Endodermal cell (in vitro differentiated cells): ENCODE results near the gene HELB. TPM values are rescaled to one million over a fixed set of nuclear protein-coding genes. Genes with fewer than 3 reads are reported as not detected.

Experiments used
- DNase-seq: peaks from one replicate; pipeline ENCODE4 v3.0.0-alpha.2; 2017
- H3K27ac ChIP-seq: 2 replicates; pipeline ENCODE4 v1.5.1; 2013; ENCODE audit warnings: mild to moderate bottlenecking, low read depth, low read length, moderate library complexity
- H3K27me3 ChIP-seq: 2 replicates; pipeline ENCODE4 v1.6.1; 2013; ENCODE audit warnings: mild to moderate bottlenecking, low read length, moderate library complexity; ENCODE audit not compliant: insufficient read depth, control insufficient read depth, poor library complexity, severe bottlenecking
- H3K36me3 ChIP-seq: 2 replicates; pipeline ENCODE4 v1.7.0; 2013; ENCODE audit warnings: mild to moderate bottlenecking, low read length, moderate library complexity; ENCODE audit not compliant: control insufficient read depth, insufficient read depth
- H3K4me1 ChIP-seq: one replicate; pipeline ENCODE4 v1.7.0; 2013; ENCODE audit warnings: low read length; ENCODE audit not compliant: control insufficient read depth, insufficient read depth
- H3K4me3 ChIP-seq: 2 replicates; pipeline ENCODE4 v1.5.1; 2013; ENCODE audit warnings: mild to moderate bottlenecking, low read length, moderate library complexity
- H3K9ac ChIP-seq: 2 replicates; pipeline ENCODE4 v1.6.1; 2013; ENCODE audit warnings: mild to moderate bottlenecking, low read length, moderate library complexity; ENCODE audit not compliant: poor library complexity, severe bottlenecking; ENCODE audit errors: extremely low read depth
- H3K9me3 ChIP-seq: 2 replicates; pipeline ENCODE4 v1.6.1; 2013; ENCODE audit warnings: mild to moderate bottlenecking, low read length, moderate library complexity; ENCODE audit not compliant: control insufficient read depth
- H3K27ac Mint-ChIP-seq: 2 replicates; pipeline ENCODE4 v1.8.0; 2020; ENCODE audit warnings: mixed read lengths
- H3K27me3 Mint-ChIP-seq: 2 replicates; pipeline ENCODE4 v1.8.0; 2021; ENCODE audit warnings: mild to moderate bottlenecking, mixed read lengths; ENCODE audit not compliant: insufficient read depth
- H3K36me3 Mint-ChIP-seq: 2 replicates; pipeline ENCODE4 v1.8.0; 2020; ENCODE audit warnings: low read depth, mixed read lengths
- H3K4me1 Mint-ChIP-seq: 2 replicates; pipeline ENCODE4 v1.8.0; 2020; ENCODE audit warnings: mixed read lengths
- H3K4me3 Mint-ChIP-seq: 2 replicates; pipeline ENCODE4 v1.8.0; 2020; ENCODE audit warnings: mild to moderate bottlenecking, moderate library complexity, mixed read lengths
- H3K9me3 Mint-ChIP-seq: 2 replicates; pipeline ENCODE4 v1.8.0; 2020; ENCODE audit warnings: mild to moderate bottlenecking, mixed read lengths
- WGBS, 2 experiments: methylation state at CpG; one replicate each; pipeline versions ENCODE4 v1.1.5 to v1.1.7; 2013; ENCODE audit warnings: missing lambda C conversion rate in 2 of 2, mixed read lengths in 1 of 2; ENCODE audit not compliant: insufficient coverage in 1 of 2, insufficient read length in 1 of 2; 5-methylcytosine and 5-hydroxymethylcytosine counted together
- total RNA-seq, 2 donors: library from RNA; stranded (reverse); fragmentation: NEBNext Ultra II Directional in 1 of 2; extraction: Animal tissue kit (Norgen Biotek cat#: 25700) in 1 of 2; gene quantifications; 2 replicates in 1 of 2; 3 replicates in 1 of 2; pipeline ENCODE4 v1.2.1, GENCODE V29; 2021
- TF ChIP-seq, protein P1 (sequence below): fragments of 200-600 bp; sonication (generic); conservative IDR thresholded peaks from 2 replicates; pipeline ENCODE4 v1.5.0; 2021; ENCODE audit warnings: antibody characterized with exemption, mild to moderate bottlenecking

The HELB gene
- total RNA-seq, 2 donors from 2014 or later, result 6.2 to 11.0 TPM

GRCh38 chr12:66331814-66332213, 29.5 kb downstream of the HELB start:
- no peak overlapping the region for H3K9ac ChIP-seq
- H3K27me3 Mint-ChIP-seq, result no peaks in the 10 kb centered on the region
- no peaks in the 10 kb centered on the region for H3K4me1 ChIP-seq
- no peak overlapping the region for H3K4me3 Mint-ChIP-seq
- TF ChIP-seq, protein P1, sequence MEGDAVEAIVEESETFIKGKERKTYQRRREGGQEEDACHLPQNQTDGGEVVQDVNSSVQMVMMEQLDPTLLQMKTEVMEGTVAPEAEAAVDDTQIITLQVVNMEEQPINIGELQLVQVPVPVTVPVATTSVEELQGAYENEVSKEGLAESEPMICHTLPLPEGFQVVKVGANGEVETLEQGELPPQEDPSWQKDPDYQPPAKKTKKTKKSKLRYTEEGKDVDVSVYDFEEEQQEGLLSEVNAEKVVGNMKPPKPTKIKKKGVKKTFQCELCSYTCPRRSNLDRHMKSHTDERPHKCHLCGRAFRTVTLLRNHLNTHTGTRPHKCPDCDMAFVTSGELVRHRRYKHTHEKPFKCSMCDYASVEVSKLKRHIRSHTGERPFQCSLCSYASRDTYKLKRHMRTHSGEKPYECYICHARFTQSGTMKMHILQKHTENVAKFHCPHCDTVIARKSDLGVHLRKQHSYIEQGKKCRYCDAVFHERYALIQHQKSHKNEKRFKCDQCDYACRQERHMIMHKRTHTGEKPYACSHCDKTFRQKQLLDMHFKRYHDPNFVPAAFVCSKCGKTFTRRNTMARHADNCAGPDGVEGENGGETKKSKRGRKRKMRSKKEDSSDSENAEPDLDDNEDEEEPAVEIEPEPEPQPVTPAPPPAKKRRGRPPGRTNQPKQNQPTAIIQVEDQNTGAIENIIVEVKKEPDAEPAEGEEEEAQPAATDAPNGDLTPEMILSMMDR, result no peak
- H3K9me3 ChIP-seq, result no peaks in the 10 kb centered on the region
- WGBS, 2 experiments, result 81 to 83% methylated on average over 1 of the region's 1 CpG
- peaks cover 7% of the 10 kb centered on the region for H3K4me1 Mint-ChIP-seq
- no peak overlapping the region for H3K4me3 ChIP-seq
- H3K27me3 ChIP-seq, result no peaks in the 10 kb centered on the region
- H3K36me3 ChIP-seq, result no peaks in the 10 kb centered on the region
- H3K9me3 Mint-ChIP-seq, result no peaks in the 10 kb centered on the region
- DNase-seq, result no peak
- H3K27ac ChIP-seq, result no peak overlapping the region
- no peak overlapping the region for H3K27ac Mint-ChIP-seq
- H3K36me3 Mint-ChIP-seq, result peaks cover 29% of the 10 kb centered on the region

- peaks cover 16% of the 10 kb centered on the region for H3K9me3 Mint-ChIP-seq
- Histone ChIP-seq H3K36me3 (peaks cover 12% of the 10 kb centered on the region), H3K27ac (no peak overlapping the region), H3K27me3 (no peaks in the 10 kb centered on the region), H3K4me3 (no peak overlapping the region), H3K4me1 (no peaks in the 10 kb centered on the region), H3K9me3 (peaks cover 10% of the 10 kb centered on the region), H3K9ac (no peak overlapping the region)
- WGBS, 2 experiments, result 100% methylated on average over 2 of the region's 2 CpGs; no CpG with 5 or more reads in 1 of the 2 experiments
- H3K4me1 Mint-ChIP-seq, result peaks cover 7% of the 10 kb centered on the region
- TF ChIP-seq, protein P1, result no peak
- H3K27ac Mint-ChIP-seq, result no peak overlapping the region
- no peak for DNase-seq
- peaks cover 49% of the 10 kb centered on the region for H3K36me3 Mint-ChIP-seq
- no peak overlapping the region for H3K4me3 Mint-ChIP-seq
- H3K27me3 Mint-ChIP-seq, result no peaks in the 10 kb centered on the region
These were observed 33.5 kb downstream of the HELB start for GRCh38 chr12:66335746-66336145.

- WGBS, 2 experiments, result 80 to 94% methylated on average over 1 to 2 of the region's 2 CpGs
- H3K4me3 ChIP-seq, result no peak overlapping the region
- no peaks in the 10 kb centered on the region for H3K27me3 ChIP-seq
- Mint-ChIP-seq H3K4me1 (no peaks in the 10 kb centered on the region), H3K36me3 (peaks cover 50% of the 10 kb centered on the region), H3K27me3 (no peaks in the 10 kb centered on the region), H3K27ac (no peak overlapping the region), H3K4me3 (no peak overlapping the region), H3K9me3 (peaks cover 33% of the 10 kb centered on the region)
- peaks cover 18% of the 10 kb centered on the region for H3K36me3 ChIP-seq
- H3K9me3 ChIP-seq, result peaks cover 24% of the 10 kb centered on the region
- no peak overlapping the region for H3K9ac ChIP-seq
- TF ChIP-seq, protein P1, result no peak
- no peak for DNase-seq
- H3K27ac ChIP-seq, result no peak overlapping the region
- no peaks in the 10 kb centered on the region for H3K4me1 ChIP-seq
These were observed 35.2 kb downstream of the HELB start for GRCh38 chr12:66337381-66338010.
